HG02943 (cell line): ENCODE data around the gene NHLRC2.
A peak's percentile ranks its signal among the peaks of the same experiment; 100 is the strongest.

ENCODE experiments used
- ATAC-seq: cut with Tn5 transposase; IDR thresholded peaks from one replicate; pipeline ENCODE4 v1.9.1; 2021; ENCODE audit warnings: mild to moderate bottlenecking, low read depth, moderate library complexity; ENCODE audit not compliant: unreplicated experiment

Gene NHLRC2

GRCh38 chr10:113961182-113962031 is 106.9 kb downstream of the NHLRC2 start:
- ATAC-seq = peak; percentile 46

- ATAC-seq = no peak
These were observed 110.6 kb downstream of the NHLRC2 start for GRCh38 chr10:113965077-113965476.

- no peak for ATAC-seq
These were observed 111.2 kb downstream of the NHLRC2 start for GRCh38 chr10:113965683-113966082.
